Liver (tissue), 9 donors: Measurements from ENCODE around the gene FARS2. TPM values are rescaled to one million over a fixed set of nuclear protein-coding genes. Genes with fewer than 3 reads are reported as not detected.

Experiments used
- DNase-seq: peaks from one replicate; pipeline ENCODE4 v3.0.0-alpha.2; 2017; ENCODE audit warnings: low spot score
- H3K27ac ChIP-seq, 2 donors: one replicate each; pipeline ENCODE4 v1.7.0; 2013; ENCODE audit warnings: inconsistent platforms in 2 of 2, low read length in 2 of 2, control low read depth in 1 of 2, low read depth in 1 of 2, mild to moderate bottlenecking in 1 of 2
- H3K27me3 ChIP-seq, 4 donors: one replicate each; pipeline versions ENCODE4 v1.6.1 to v1.7.0; 2013; ENCODE audit warnings: low read length in 3 of 4, inconsistent platforms in 1 of 4, mild to moderate bottlenecking in 1 of 4, moderate library complexity in 1 of 4; ENCODE audit not compliant: control insufficient read depth in 4 of 4, insufficient read depth in 4 of 4
- H3K36me3 ChIP-seq, 4 donors: one replicate each; pipeline versions ENCODE4 v1.6.1 to v1.7.0; 2013; ENCODE audit warnings: low read length in 3 of 4, mild to moderate bottlenecking in 3 of 4, low read depth in 1 of 4, moderate library complexity in 1 of 4; ENCODE audit not compliant: control insufficient read depth in 4 of 4, insufficient read depth in 3 of 4
- H3K4me1 ChIP-seq, 4 donors: one replicate each; pipeline versions ENCODE4 v1.6.1 to v1.7.0; 2013; ENCODE audit warnings: low read length in 3 of 4, mild to moderate bottlenecking in 3 of 4, moderate library complexity in 1 of 4; ENCODE audit not compliant: control insufficient read depth in 4 of 4, insufficient read depth in 4 of 4
- H3K4me3 ChIP-seq, 3 donors: one replicate each; pipeline versions ENCODE4 v1.6.1 to v1.7.0; 2013; ENCODE audit warnings: low read length in 3 of 3, control low read depth in 1 of 3, low read depth in 1 of 3, mild to moderate bottlenecking in 1 of 3
- H3K9ac ChIP-seq, 2 donors: one replicate each; pipeline ENCODE4 v1.7.0; 2013; ENCODE audit warnings: low read length in 2 of 2, mild to moderate bottlenecking in 2 of 2, moderate library complexity in 2 of 2, control low read depth in 1 of 2, low read depth in 1 of 2
- H3K9me3 ChIP-seq, 4 donors: one replicate each; pipeline versions ENCODE4 v1.6.1 to v1.7.0; 2013; ENCODE audit warnings: low read length in 3 of 4; ENCODE audit not compliant: control insufficient read depth in 4 of 4
- EGR1 ChIP-seq, 2 donors: IDR thresholded peaks; 2 replicates each; pipeline ENCODE4 v1.6.1; 2016 to 2018; ENCODE audit warnings: antibody characterized with exemption in 2 of 2, low read depth in 2 of 2
- FOXA1 ChIP-seq: IDR thresholded peaks from 2 replicates; pipeline ENCODE4 v1.6.1; 2016; ENCODE audit warnings: antibody characterized with exemption
- FOXA2 ChIP-seq: IDR thresholded peaks from 2 replicates; pipeline ENCODE4 v1.6.1; 2016; ENCODE audit warnings: antibody characterized with exemption
- GABPA ChIP-seq, 2 donors: IDR thresholded peaks in 1 of 2; conservative IDR thresholded peaks in 1 of 2; 2 replicates each; pipeline ENCODE4 v1.6.1; 2016; ENCODE audit warnings: antibody characterized with exemption in 2 of 2, mild to moderate bottlenecking in 1 of 2, moderate library complexity in 1 of 2
- HNF4A ChIP-seq, 2 donors: conservative IDR thresholded peaks; 2 replicates each; pipeline ENCODE4 v1.6.1; 2016; ENCODE audit warnings: antibody characterized with exemption in 2 of 2, mild to moderate bottlenecking in 2 of 2
- HNF4G ChIP-seq: IDR thresholded peaks from 2 replicates; pipeline ENCODE4 v1.6.1; 2016; ENCODE audit warnings: antibody characterized with exemption
- JUND ChIP-seq, 2 donors: IDR thresholded peaks; 2 replicates each; pipeline ENCODE4 v1.6.1; 2016; ENCODE audit warnings: antibody characterized with exemption in 2 of 2
- NR2F2 ChIP-seq: IDR thresholded peaks from 2 replicates; pipeline ENCODE4 v1.6.1; 2016; ENCODE audit warnings: antibody characterized with exemption
- RAD21 ChIP-seq, 2 donors: IDR thresholded peaks; 2 replicates each; pipeline ENCODE4 v1.6.1; 2016; ENCODE audit warnings: antibody characterized with exemption in 2 of 2, mild to moderate bottlenecking in 2 of 2
- REST ChIP-seq: IDR thresholded peaks from 2 replicates; pipeline ENCODE4 v1.6.1; 2016; ENCODE audit warnings: antibody characterized with exemption, mild to moderate bottlenecking
- RXRA ChIP-seq, 2 donors: IDR thresholded peaks; 2 replicates each; pipeline ENCODE4 v1.6.1; 2017 to 2018; ENCODE audit warnings: antibody characterized with exemption in 2 of 2, mild to moderate bottlenecking in 1 of 2
- SP1 ChIP-seq: IDR thresholded peaks from 2 replicates; pipeline ENCODE4 v1.6.1; 2018; ENCODE audit warnings: antibody characterized with exemption, mild to moderate bottlenecking
- TAF1 ChIP-seq: conservative IDR thresholded peaks from 2 replicates; pipeline ENCODE4 v1.6.1; 2016; ENCODE audit warnings: antibody characterized with exemption, mild to moderate bottlenecking
- YY1 ChIP-seq: IDR thresholded peaks from 2 replicates; pipeline ENCODE4 v1.6.1; 2016; ENCODE audit warnings: antibody characterized with exemption, mild to moderate bottlenecking
- ZBTB33 ChIP-seq: IDR thresholded peaks from 2 replicates; pipeline ENCODE4 v1.6.1; 2016; ENCODE audit warnings: antibody characterized with exemption
- WGBS: extraction: QIAGEN DNeasy Blood & Tissue Kit; methylation state at CpG from one replicate; pipeline ENCODE4 v1.1.7; 2013; 5-methylcytosine and 5-hydroxymethylcytosine counted together
- polyA plus RNA-seq, 2 donors: library from polyadenylated mRNA; stranded (reverse) in 1 of 2; unstranded in 1 of 2; fragments of 200-250 nt in 1 of 2; fragments of >200 nt in 1 of 2; fragmentation: Nextera tagmentation in 1 of 2; extraction: Ambion mirVana in 1 of 2; gene quantifications; one replicate each; pipeline versions ENCODE4 v1.2.1 to v1.2.3, GENCODE V29; 2013 to 2015
- total RNA-seq, 2 donors: library from RNA; depleted of rRNA; stranded (reverse); fragments of >200 nt; gene quantifications; one replicate each; pipeline ENCODE4 v1.2.3, GENCODE V29; 2014
- TF ChIP-seq, protein P1 (sequence below): IDR thresholded peaks from 2 replicates; pipeline ENCODE4 v1.6.1; 2016; ENCODE audit warnings: antibody characterized with exemption
- TF ChIP-seq, protein P2 (sequence below): IDR thresholded peaks from 2 replicates; pipeline ENCODE4 v1.6.1; 2016; ENCODE audit warnings: antibody characterized with exemption
- TF ChIP-seq, protein P3 (sequence below): fragments of 150-350 bp; IDR thresholded peaks from 2 replicates; pipeline ENCODE4 v1.5.1; 2017; ENCODE audit warnings: improper control_type of control experiment, low read depth, low read length; ENCODE audit not compliant: missing input control
- donor health status: healthy.
- donor health status: healthy.
- donor health status: healthy.
- donor health status: healthy.
- donor health status: healthy.

The FARS2 gene
- total and polyA plus RNA-seq, 4 donors = 7.8 to 25.9 (median 11.2) TPM

DNA sequence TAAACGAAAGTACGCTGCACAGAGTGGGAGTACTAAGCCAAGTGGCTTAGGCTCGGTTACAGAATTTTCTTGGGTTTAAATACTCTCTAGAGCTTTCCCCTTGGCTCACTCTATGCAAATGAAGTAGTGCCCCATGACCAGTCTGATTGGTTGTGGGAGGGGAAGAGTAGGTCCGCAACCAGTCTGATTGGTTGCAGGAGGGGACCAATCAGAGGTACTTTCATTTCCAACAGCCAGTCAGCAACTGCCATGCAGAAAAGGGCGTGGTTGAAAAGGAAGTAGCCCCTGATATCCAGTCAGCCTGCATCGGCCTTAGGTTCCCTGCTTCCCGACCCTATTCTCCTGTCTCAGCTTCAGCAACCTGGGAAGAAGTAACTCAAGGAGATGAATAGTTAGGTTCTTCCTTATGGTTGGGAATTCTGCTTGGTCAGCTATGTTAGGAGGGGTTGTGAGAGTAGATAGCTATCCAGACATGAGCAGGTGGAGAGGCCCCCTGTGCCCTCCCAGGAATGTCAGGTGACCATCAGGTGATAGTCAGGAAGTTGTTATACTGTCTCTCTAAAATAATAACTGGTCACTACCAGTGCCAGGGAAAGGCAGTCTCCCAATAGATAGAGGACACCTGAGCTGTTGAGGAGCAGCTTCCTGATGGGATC, 57.4 kb downstream of the FARS2 start (continued):
- TF ChIP-seq, protein P1, sequence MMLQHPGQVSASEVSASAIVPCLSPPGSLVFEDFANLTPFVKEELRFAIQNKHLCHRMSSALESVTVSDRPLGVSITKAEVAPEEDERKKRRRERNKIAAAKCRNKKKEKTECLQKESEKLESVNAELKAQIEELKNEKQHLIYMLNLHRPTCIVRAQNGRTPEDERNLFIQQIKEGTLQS = no peak
- TF ChIP-seq RXRA (IDR thresholded peaks at IDR 0.05) = no peak
- TF ChIP-seq HNF4G = no peak
- TF ChIP-seq YY1 = no peak

- no peak overlapping the region for H3K27ac ChIP-seq
- no peaks in the 10 kb centered on the region for H3K27me3 ChIP-seq
- H3K4me1 ChIP-seq = no peaks in the 10 kb centered on the region
- H3K4me3 ChIP-seq = no peak overlapping the region
- DNase-seq = no peak
- peaks cover 0 to 4% (median 0%) of the 10 kb centered on the region in 4 donors for H3K9me3 ChIP-seq
- 96% methylated on average over 3 of the region's 3 CpGs for WGBS
- peaks cover 0 to 2% (median 0%) of the 10 kb centered on the region in 4 donors for H3K36me3 ChIP-seq
- TF ChIP-seq ZBTB33 (no peak), RXRA (IDR thresholded peaks at IDR 0.05) (no peak), TAF1 (no peak), RAD21 (IDR thresholded peaks at IDR 0.05) (no peak), EGR1 (IDR thresholded peaks at IDR 0.05; ENCODE audit: low read depth in 2 of 2) (no peak), REST (no peak), FOXA2 (no peak), JUND (IDR thresholded peaks at IDR 0.05) (no peak), HNF4A (conservative IDR thresholded peaks at IDR 0.05) (no peak), FOXA1 (no peak), GABPA (IDR thresholded peaks at IDR 0.05 in 1 of 2, conservative IDR thresholded peaks at IDR 0.05 in 1 of 2) (no peak), HNF4G (no peak), SP1 (no peak), NR2F2 (no peak), YY1 (no peak)
- TF ChIP-seq, protein P1 = no peak
- TF ChIP-seq, protein P2, sequence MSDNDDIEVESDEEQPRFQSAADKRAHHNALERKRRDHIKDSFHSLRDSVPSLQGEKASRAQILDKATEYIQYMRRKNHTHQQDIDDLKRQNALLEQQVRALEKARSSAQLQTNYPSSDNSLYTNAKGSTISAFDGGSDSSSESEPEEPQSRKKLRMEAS = no peak
- TF ChIP-seq, protein P3, sequence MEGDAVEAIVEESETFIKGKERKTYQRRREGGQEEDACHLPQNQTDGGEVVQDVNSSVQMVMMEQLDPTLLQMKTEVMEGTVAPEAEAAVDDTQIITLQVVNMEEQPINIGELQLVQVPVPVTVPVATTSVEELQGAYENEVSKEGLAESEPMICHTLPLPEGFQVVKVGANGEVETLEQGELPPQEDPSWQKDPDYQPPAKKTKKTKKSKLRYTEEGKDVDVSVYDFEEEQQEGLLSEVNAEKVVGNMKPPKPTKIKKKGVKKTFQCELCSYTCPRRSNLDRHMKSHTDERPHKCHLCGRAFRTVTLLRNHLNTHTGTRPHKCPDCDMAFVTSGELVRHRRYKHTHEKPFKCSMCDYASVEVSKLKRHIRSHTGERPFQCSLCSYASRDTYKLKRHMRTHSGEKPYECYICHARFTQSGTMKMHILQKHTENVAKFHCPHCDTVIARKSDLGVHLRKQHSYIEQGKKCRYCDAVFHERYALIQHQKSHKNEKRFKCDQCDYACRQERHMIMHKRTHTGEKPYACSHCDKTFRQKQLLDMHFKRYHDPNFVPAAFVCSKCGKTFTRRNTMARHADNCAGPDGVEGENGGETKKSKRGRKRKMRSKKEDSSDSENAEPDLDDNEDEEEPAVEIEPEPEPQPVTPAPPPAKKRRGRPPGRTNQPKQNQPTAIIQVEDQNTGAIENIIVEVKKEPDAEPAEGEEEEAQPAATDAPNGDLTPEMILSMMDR = no peak
- H3K9ac ChIP-seq = no peak overlapping the region
Measured at GRCh38 chr6:5323979-5324378, 62.7 kb downstream of the FARS2 start.
